VCaP (cell line): ENCODE data around the gene CSRP1.

Experiments used
- H3K27ac ChIP-seq: fragments of 450-650 bp; 2 replicates; pipeline ENCODE4 v1.5.1; 2017
- CTCF ChIP-seq: fragments of 450-650 bp; conservative IDR thresholded peaks from 2 replicates; pipeline ENCODE4 v1.5.1; 2017; ENCODE audit warnings: mild to moderate bottlenecking, moderate library complexity

CSRP1 gene

GRCh38 chr1:201509601-201510374 is 2.9 kb upstream of the CSRP1 start:
- H3K27ac ChIP-seq: peak overlapping the region; percentile 95
- TF ChIP-seq CTCF: no peak

- no peak overlapping the region for H3K27ac ChIP-seq
- no peak for TF ChIP-seq CTCF
Observed at GRCh38 chr1:201508809-201509208, 1.9 kb upstream of the CSRP1 start.

- peak overlapping the region; percentile 88 for H3K27ac ChIP-seq
- no peak for TF ChIP-seq CTCF
Observed at GRCh38 chr1:201507360-201507675, 395 bp upstream of the CSRP1 start.

- no peak for TF ChIP-seq CTCF
- H3K27ac ChIP-seq: peak overlapping the region; percentile 88
Observed at GRCh38 chr1:201506092-201506491, 831 bp downstream of the CSRP1 start.

GRCh38 chr1:201505503-201505890 is 1.4 kb downstream of the CSRP1 start:
- no peak for TF ChIP-seq CTCF
- peak overlapping the region; percentile 88 for H3K27ac ChIP-seq

GRCh38 chr1:201504799-201505502 is 2.0 kb downstream of the CSRP1 start:
- TF ChIP-seq CTCF: no peak
- H3K27ac ChIP-seq: peak overlapping the region; percentile 88

GRCh38 chr1:201504179-201504631 is 2.7 kb downstream of the CSRP1 start:
- no peak for TF ChIP-seq CTCF
- peak overlapping the region; percentile 88 for H3K27ac ChIP-seq
